HCT116 (cell line): ENCODE measurements around the gene TTC27. TPM values are rescaled to one million over a fixed set of nuclear protein-coding genes. Genes with fewer than 3 reads are reported as not detected.

Experiments
- ATAC-seq: fragments of 200-7000 bp; cut with Tn5 transposase; 2 replicates; pipeline ENCODE4 v1.9.1; 2020; ENCODE audit warnings: mild to moderate bottlenecking, moderate library complexity
- BruUV-seq: library from RNA; stranded (reverse); fragments of 400-500 nt; replicated peaks from 2 replicates; lab custom pipeline; 2021; lab: Mats Ljungman, UMichigan
- CTCF ChIA-PET: fragments of 300-600 bp; sonication (Branson Sonifier 250); formaldehyde crosslinking; loops from one replicate; lab custom pipeline; 2021; ENCODE audit warnings: antibody characterized with exemption; lab: Charles Lee
- POLR2A ChIA-PET: fragments of 300-600, 350-600 bp; sonication (Branson Sonifier 250); formaldehyde crosslinking; loops from one replicate; lab custom pipeline; 2021; ENCODE audit warnings: antibody characterized with exemption; lab: Charles Lee
- RAD21 ChIA-PET, 2 experiments: fragments of 300-600 bp; sonication (Branson Sonifier 250); formaldehyde crosslinking; loops; one replicate each; lab custom pipeline; 2023; ENCODE audit warnings: low total read pairs in 2 of 2; ENCODE audit not compliant: uncharacterized antibody in 2 of 2, unreplicated experiment in 2 of 2, low non-redundant PET in 1 of 2; lab: Charles Lee
- DNase-seq: peaks from one replicate; pipeline ENCODE4 v3.0.0-alpha.2; 2010; ENCODE audit warnings: low read depth, low spot score
- H2AFZ ChIP-seq: fragments of 200-600 bp; shearing (Covaris generic), sonication (generic); 2 replicates; pipeline ENCODE4 v1.6.1; 2017; ENCODE audit warnings: low read depth, mixed run types, mixed read lengths, antibody characterized with exemption, low read length; ENCODE audit not compliant: poor library complexity, severe bottlenecking
- H3K27ac ChIP-seq: 2 replicates; pipeline ENCODE4 v1.5.1; 2012; ENCODE audit warnings: low read depth, low read length
- H3K27me3 ChIP-seq: fragments of 200-600 bp; sonication (generic); 2 replicates; pipeline ENCODE4 v1.6.1; 2016; ENCODE audit warnings: mixed run types, low read length, mixed read lengths; ENCODE audit not compliant: insufficient read depth
- H3K36me3 ChIP-seq, 2 experiments: fragments of 200-500 bp in 1 of 2; fragments of 200-600 bp in 1 of 2; sonication (Bioruptor generic) in 1 of 2; sonication (generic) in 1 of 2; 2 replicates each; pipeline versions ENCODE4 v1.5.1 to v1.6.1; 2014 to 2016; ENCODE audit warnings: low read length in 2 of 2, inconsistent platforms in 1 of 2, mixed read lengths in 1 of 2, mixed run types in 1 of 2; ENCODE audit not compliant: insufficient read depth in 2 of 2, control insufficient read depth in 1 of 2
- H3K4me1 ChIP-seq, 2 experiments: fragments of 200-600 bp in 1 of 2; sonication (generic) in 1 of 2; 2 replicates each; pipeline versions ENCODE4 v1.5.1 to v1.6.1; 2012 to 2017; ENCODE audit warnings: low read length in 2 of 2, inconsistent platforms in 1 of 2, mild to moderate bottlenecking in 1 of 2, mixed read lengths in 1 of 2, mixed run types in 1 of 2, moderate library complexity in 1 of 2; ENCODE audit not compliant: insufficient read depth in 2 of 2, control insufficient read depth in 1 of 2
- H3K4me2 ChIP-seq: fragments of 200-600 bp; sonication (generic); 2 replicates; pipeline ENCODE4 v1.6.1; 2017; ENCODE audit warnings: mixed run types, low read length, mixed read lengths
- H3K4me3 ChIP-seq, 2 experiments: fragments of 200-600 bp in 1 of 2; sonication (generic) in 1 of 2; replicated peaks in 1 of 2; 2 replicates each; pipeline ENCODE4 v1.5.1; 2011 to 2016; ENCODE audit warnings: low read length in 2 of 2, control low read depth in 1 of 2, low read depth in 1 of 2, mild to moderate bottlenecking in 1 of 2, mixed read lengths in 1 of 2, mixed run types in 1 of 2
- H3K79me2 ChIP-seq: fragments of 200-600 bp; sonication (generic); 2 replicates; pipeline ENCODE4 v1.6.1; 2017; ENCODE audit warnings: mild to moderate bottlenecking, mixed run types, low read length, moderate library complexity, mixed read lengths; ENCODE audit not compliant: insufficient read depth
- H3K9ac ChIP-seq: fragments of 200-600 bp; sonication (generic); 2 replicates; pipeline ENCODE4 v1.6.1; 2016; ENCODE audit warnings: low read length, mixed read lengths
- H3K9me2 ChIP-seq: fragments of 200-600 bp; sonication (generic), shearing (Covaris generic); 2 replicates; pipeline ENCODE4 v1.6.1; 2017; ENCODE audit warnings: mixed run types, mild to moderate bottlenecking, moderate library complexity; ENCODE audit not compliant: insufficient read depth
- H3K9me3 ChIP-seq, 2 experiments: fragments of 200-500 bp in 1 of 2; fragments of 200-600 bp in 1 of 2; sonication (Bioruptor generic) in 1 of 2; sonication (generic) in 1 of 2; 2 replicates each; pipeline ENCODE4 v1.6.1; 2014 to 2017; ENCODE audit warnings: low read length in 2 of 2, mixed read lengths in 2 of 2, inconsistent platforms in 1 of 2, low read depth in 1 of 2, mild to moderate bottlenecking in 1 of 2, mixed run types in 1 of 2, moderate library complexity in 1 of 2; ENCODE audit not compliant: control insufficient read depth in 1 of 2, insufficient read depth in 1 of 2
- H4K20me1 ChIP-seq: fragments of 200-600 bp; sonication (generic), shearing (Covaris generic); 2 replicates; pipeline ENCODE4 v1.6.1; 2017; ENCODE audit warnings: mixed run types, mild to moderate bottlenecking, moderate library complexity; ENCODE audit not compliant: insufficient read depth
- CEBPB ChIP-seq: IDR thresholded peaks from 2 replicates; pipeline ENCODE4 v1.6.1; 2012; ENCODE audit warnings: low read depth
- ELF1 ChIP-seq: IDR thresholded peaks from 2 replicates; pipeline ENCODE4 v1.6.1; 2012; ENCODE audit warnings: low read depth, borderline replicate concordance
- EZH2 ChIP-seq: fragments of 200-600 bp; sonication (generic); IDR thresholded peaks from 2 replicates; pipeline ENCODE4 v1.6.1; 2017; ENCODE audit warnings: antibody characterized with exemption, mixed run types
- EZH2phosphoT487 ChIP-seq: fragments of 200-600 bp; IDR thresholded peaks from 2 replicates; pipeline ENCODE4 v1.6.1; 2018; ENCODE audit warnings: antibody characterized with exemption, borderline replicate concordance
- FOSL1 ChIP-seq: IDR thresholded peaks from 2 replicates; pipeline ENCODE4 v1.6.1; 2012; ENCODE audit warnings: low read depth
- POLR2AphosphoS5 ChIP-seq: IDR thresholded peaks from 2 replicates; pipeline ENCODE4 v1.6.1; 2011; ENCODE audit warnings: mild to moderate bottlenecking, low read depth, low read length, moderate library complexity
- RAD21 ChIP-seq: IDR thresholded peaks from 2 replicates; pipeline ENCODE4 v1.6.1; 2012; ENCODE audit warnings: low read depth, mild to moderate bottlenecking
- SP1 ChIP-seq: IDR thresholded peaks from 2 replicates; pipeline ENCODE4 v1.6.1; 2012; ENCODE audit warnings: low read depth
- YY1 ChIP-seq: IDR thresholded peaks from 2 replicates; pipeline ENCODE4 v1.6.1; 2011; ENCODE audit warnings: low read length, low read depth, moderate library complexity, mild to moderate bottlenecking; ENCODE audit not compliant: insufficient replicate concordance; ENCODE audit errors: extremely low read depth
- ZFX ChIP-seq: fragments of 450-650 bp; IDR thresholded peaks from 2 replicates; pipeline ENCODE4 v1.6.1; 2017
- intact Hi-C: fragments of 100-400 bp; cut with micrococcal nuclease; formaldehyde crosslinking; loops from 2 replicates; pipeline ENCODE4 v1.10.0; 2022
- total RNA-seq: library from RNA; stranded (reverse); gene quantifications from one replicate; pipeline ENCODE4 v1.2.1, GENCODE V29; 2021; ENCODE audit not compliant: unreplicated experiment
- TF ChIP-seq, protein P1 (sequence below): IDR thresholded peaks from 2 replicates; pipeline ENCODE4 v1.6.1; 2011; ENCODE audit warnings: mild to moderate bottlenecking, low read length, moderate library complexity; ENCODE audit not compliant: insufficient replicate concordance; ENCODE audit errors: extremely low read depth

TTC27 gene
- total RNA-seq, 1 experiment from 2014 or later: 24.4 TPM

DNA sequence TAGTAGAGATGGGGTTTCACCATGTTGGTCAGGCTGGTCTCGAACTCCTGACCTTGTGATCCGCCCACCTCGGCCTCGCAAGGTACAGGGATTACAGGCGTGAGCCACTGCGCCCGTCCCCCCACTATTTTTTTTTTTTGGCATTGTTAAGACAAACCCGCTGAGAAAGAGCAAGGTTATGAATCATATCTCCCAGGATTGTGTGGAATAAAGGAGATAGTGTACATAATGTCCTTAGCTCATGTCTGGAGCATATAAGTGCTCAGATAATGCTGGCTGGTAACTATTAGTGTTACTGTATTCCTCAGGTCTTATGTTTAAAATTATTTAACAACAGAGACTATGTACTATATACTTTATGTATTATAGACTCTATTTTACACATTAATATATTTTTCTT lies 36.0 kb downstream of the TTC27 start (continued):
- no peak for TF ChIP-seq POLR2AphosphoS5

DNA sequence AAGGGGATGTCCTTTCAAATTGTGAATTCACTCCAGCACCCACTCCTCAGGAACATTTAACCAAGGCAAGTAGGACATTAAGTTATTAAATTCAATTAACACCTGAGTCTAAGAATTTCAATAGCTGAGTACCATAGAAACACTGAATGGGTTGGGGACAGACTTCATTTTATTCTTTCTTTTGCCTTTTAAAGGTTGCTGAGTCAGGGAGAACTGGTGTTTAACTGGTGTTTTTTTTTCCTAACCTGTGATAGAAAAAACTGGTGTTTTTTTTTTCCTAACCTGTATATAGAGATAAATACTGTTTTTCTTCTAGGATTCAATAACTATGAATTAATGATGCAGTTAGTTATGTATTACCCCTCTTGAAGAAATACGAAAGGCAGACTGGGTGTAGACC lies 38.9 kb downstream of the TTC27 start:
- no peak overlapping the region for H3K4me2 ChIP-seq
- no peaks in the 10 kb centered on the region for H3K36me3 ChIP-seq
- intact Hi-C loops: no loop called here
- no peak for DNase-seq
- H4K20me1 ChIP-seq: no peaks in the 10 kb centered on the region
- no peak for TF ChIP-seq SP1
- no peak for TF ChIP-seq ZFX
- no peak for TF ChIP-seq CEBPB
- TF ChIP-seq EZH2phosphoT487: no peak
- TF ChIP-seq, protein P1, sequence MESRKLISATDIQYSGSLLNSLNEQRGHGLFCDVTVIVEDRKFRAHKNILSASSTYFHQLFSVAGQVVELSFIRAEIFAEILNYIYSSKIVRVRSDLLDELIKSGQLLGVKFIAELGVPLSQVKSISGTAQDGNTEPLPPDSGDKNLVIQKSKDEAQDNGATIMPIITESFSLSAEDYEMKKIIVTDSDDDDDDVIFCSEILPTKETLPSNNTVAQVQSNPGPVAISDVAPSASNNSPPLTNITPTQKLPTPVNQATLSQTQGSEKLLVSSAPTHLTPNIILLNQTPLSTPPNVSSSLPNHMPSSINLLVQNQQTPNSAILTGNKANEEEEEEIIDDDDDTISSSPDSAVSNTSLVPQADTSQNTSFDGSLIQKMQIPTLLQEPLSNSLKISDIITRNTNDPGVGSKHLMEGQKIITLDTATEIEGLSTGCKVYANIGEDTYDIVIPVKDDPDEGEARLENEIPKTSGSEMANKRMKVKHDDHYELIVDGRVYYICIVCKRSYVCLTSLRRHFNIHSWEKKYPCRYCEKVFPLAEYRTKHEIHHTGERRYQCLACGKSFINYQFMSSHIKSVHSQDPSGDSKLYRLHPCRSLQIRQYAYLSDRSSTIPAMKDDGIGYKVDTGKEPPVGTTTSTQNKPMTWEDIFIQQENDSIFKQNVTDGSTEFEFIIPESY: no peak
- TF ChIP-seq FOSL1: no peak
- TF ChIP-seq EZH2: no peak
- no peak for TF ChIP-seq YY1
- TF ChIP-seq RAD21: no peak
- TF ChIP-seq ELF1: no peak
- TF ChIP-seq, all 23 proteins: peak for 0
- no peak overlapping the region for H2AFZ ChIP-seq
- no TSS peak for BruUV-seq
- no peaks in the 10 kb centered on the region for H3K9me3 ChIP-seq
- no peak for ATAC-seq
- H3K27me3 ChIP-seq: no peaks in the 10 kb centered on the region
- no peak overlapping the region for H3K9ac ChIP-seq
- no peak overlapping the region for H3K4me3 ChIP-seq
- ChIA-PET POLR2A (no interaction called here), RAD21 (no interaction called here), CTCF (no interaction called here)
- no peak overlapping the region for H3K27ac ChIP-seq
- H3K9me2 ChIP-seq: no peaks in the 10 kb centered on the region
- H3K4me1 ChIP-seq: no peaks in the 10 kb centered on the region
- no peaks in the 10 kb centered on the region for H3K79me2 ChIP-seq
